BJ (cell line): ENCODE data around the gene ZNF316. TPM values are rescaled to one million over a fixed set of nuclear protein-coding genes. Genes with fewer than 3 reads are reported as not detected.

Experiments used
- CTCF ChIA-PET: fragments of 350-600 bp; formaldehyde crosslinking; extraction: SDS; loops from one replicate; lab custom pipeline; 2021; ENCODE audit warnings: antibody characterized with exemption, inconsistent platforms; lab: Yijun Ruan, JAX
- POLR2A ChIA-PET: fragments of 300-600 bp; sonication (Branson Sonifier 250); formaldehyde crosslinking; extraction: SDS; loops from one replicate; lab custom pipeline; 2021; ENCODE audit warnings: antibody characterized with exemption; lab: Charles Lee
- DNase-seq: peaks from one replicate; pipeline ENCODE4 v3.0.0-alpha.2; 2011; ENCODE audit warnings: low read depth
- H3K27me3 ChIP-seq: 2 replicates; pipeline ENCODE4 v1.6.0; 2011; ENCODE audit warnings: low read length; ENCODE audit not compliant: control insufficient read depth, insufficient read depth
- H3K36me3 ChIP-seq: 2 replicates; pipeline ENCODE4 v1.5.1; 2011; ENCODE audit warnings: low read length; ENCODE audit not compliant: control insufficient read depth, insufficient read depth
- H3K4me3 ChIP-seq: 2 replicates; pipeline ENCODE4 v1.5.1; 2011; ENCODE audit warnings: low read depth, mild to moderate bottlenecking, control low read depth, low read length
- CTCF ChIP-seq: IDR thresholded peaks from 2 replicates; pipeline ENCODE4 v1.5.1; 2011; ENCODE audit warnings: low read depth, mild to moderate bottlenecking, control low read depth, inconsistent platforms, low read length, moderate library complexity; ENCODE audit not compliant: insufficient read depth
- polyA plus RNA-seq: library from polyadenylated mRNA; depleted of rRNA; stranded (reverse); fragments of >200 nt; gene quantifications from 2 replicates; pipeline ENCODE4 v1.2.3, GENCODE V29; 2011

Gene ZNF316
- polyA plus RNA-seq, 1 experiment = 5.2 TPM

GRCh38 chr7:6615723-6616555 lies 21.2 kb upstream of the ZNF316 start:
- peaks cover 10% of the 10 kb centered on the region for H3K27me3 ChIP-seq
- no peak for DNase-seq
- no peak for TF ChIP-seq CTCF
- CTCF ChIA-PET = no interaction called here
- H3K4me3 ChIP-seq = peak overlapping the region; percentile 47
- no peaks in the 10 kb centered on the region for H3K36me3 ChIP-seq
- POLR2A ChIA-PET = no interaction called here

GRCh38 chr7:6616854-6617643 lies 20.1 kb upstream of the ZNF316 start:
- CTCF ChIA-PET = interaction anchor here (0.6 to 1.3 kb wide), 3 partner anchors 14 to 27 kb away, joined by 3 to 4 read pairs (median 4); partner anchors contain the start of gene INTS15
- no peak for TF ChIP-seq CTCF
- Histone ChIP-seq H3K4me3 (no peak overlapping the region), H3K36me3 (no peaks in the 10 kb centered on the region), H3K27me3 (peaks cover 10% of the 10 kb centered on the region)
- POLR2A ChIA-PET = interaction anchor here (0.7 kb wide), 1 partner anchor 40 kb away, joined by 9 read pairs; the partner anchor contains the start of gene ZDHHC4
- DNase-seq = no peak

GRCh38 chr7:6618621-6619020 lies 18.5 kb upstream of the ZNF316 start:
- no peak for DNase-seq
- Histone ChIP-seq H3K36me3 (no peaks in the 10 kb centered on the region), H3K4me3 (no peak overlapping the region), H3K27me3 (peaks cover 10% of the 10 kb centered on the region)
- POLR2A ChIA-PET = no interaction called here
- CTCF ChIA-PET = no interaction called here
- TF ChIP-seq CTCF = no peak

- H3K4me3 ChIP-seq = no peak overlapping the region
- CTCF ChIA-PET = interaction anchor here (0.6 to 0.7 kb wide), 2 partner anchors 9 to 25 kb away, joined by 3 read pairs; no protein-coding TSS in a partner anchor
- H3K27me3 ChIP-seq = peaks cover 7% of the 10 kb centered on the region; the same call in 1 of the 2 replicates
- POLR2A ChIA-PET = no interaction called here
- no peak for TF ChIP-seq CTCF
- no peak for DNase-seq
- no peaks in the 10 kb centered on the region for H3K36me3 ChIP-seq
These were observed 17.2 kb upstream of the ZNF316 start for GRCh38 chr7:6619961-6620360.
